ENCODE data around the gene TVP23A.
"Not testable (repeated sequence)": the region's sequence is repeated elsewhere in the genome, so short reads cannot be mapped to it uniquely, and the experiment has no call there.

Gene TVP23A

DNA sequence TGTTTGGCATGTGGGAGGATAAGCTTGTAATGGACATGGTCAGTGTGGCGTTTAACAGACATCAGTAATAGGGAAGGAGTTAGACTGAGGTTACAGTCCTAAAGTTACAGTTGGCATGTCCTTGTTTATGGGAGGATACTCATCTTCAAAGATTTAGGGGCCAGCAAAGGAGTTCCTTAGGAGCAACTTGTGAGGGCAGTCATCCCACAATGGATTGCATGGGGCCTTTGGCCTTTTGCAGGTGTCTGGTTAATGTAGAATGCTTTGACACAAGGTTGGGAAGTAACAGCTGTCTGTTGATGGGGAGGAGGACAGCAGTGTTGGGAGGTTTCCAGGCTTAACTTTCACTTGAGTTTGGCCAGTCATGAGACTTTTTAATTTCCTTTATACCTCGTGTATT, 72.8 kb downstream of the TVP23A start:
- DNase-seq (ENCODE audit: low read depth in 2 of 2): no peak

- DNase-seq (ENCODE audit: low read depth in 2 of 2): no peak
Observed at GRCh38 chr16:10744370-10745030, 74.1 kb downstream of the TVP23A start.

GRCh38 chr16:10743610-10744369, 74.8 kb downstream of the TVP23A start, which contains the start of gene NUBP1:
NUBP1 (plus strand) TSS chr16:10743842; CDS start chr16:10743864, 22 bp downstream.
- peak; percentile 96 to 97 for DNase-seq (ENCODE audit: low read depth in 2 of 2)

DNA sequence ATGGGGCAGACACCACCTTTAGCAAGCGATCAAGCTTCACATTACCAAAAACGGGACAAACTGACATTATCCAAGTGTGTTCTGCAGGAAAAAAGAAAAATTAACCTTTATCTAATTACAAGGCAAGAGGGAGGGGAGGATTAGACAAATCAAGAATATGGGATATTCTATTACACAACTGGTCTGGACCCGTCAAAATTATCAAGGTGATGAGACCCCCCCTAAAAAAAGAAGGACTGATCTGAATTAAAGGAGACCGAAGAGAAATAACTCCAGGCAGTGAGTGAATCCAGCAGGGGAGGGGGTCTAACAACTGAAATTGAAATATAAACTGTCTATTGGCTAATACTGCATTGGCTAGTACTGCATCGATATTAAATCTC, 75.4 kb downstream of the TVP23A start:
- no peak for DNase-seq (ENCODE audit: low read depth in 2 of 2)

DNA sequence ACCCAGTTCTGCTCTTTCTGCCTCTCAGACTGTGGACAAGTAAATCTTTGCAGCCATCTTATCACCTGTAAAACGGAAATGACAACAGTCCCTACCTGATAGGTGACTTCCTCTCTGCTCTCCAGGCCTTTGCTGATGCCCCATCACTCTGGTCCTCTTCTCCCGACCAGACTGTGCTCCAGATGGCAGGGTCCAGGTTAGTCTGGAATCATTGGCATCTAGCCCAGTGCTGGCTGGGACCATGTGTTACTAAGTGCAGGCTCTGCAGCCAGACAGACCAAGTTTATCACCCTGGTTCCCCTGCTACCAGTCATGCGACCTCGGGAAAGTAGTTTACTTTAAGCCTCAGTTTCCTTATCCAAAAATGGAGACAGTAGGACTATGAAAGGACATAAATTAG, 76.8 kb downstream of the TVP23A start:
- DNase-seq (ENCODE audit: low read depth in 2 of 2): no peak

DNA sequence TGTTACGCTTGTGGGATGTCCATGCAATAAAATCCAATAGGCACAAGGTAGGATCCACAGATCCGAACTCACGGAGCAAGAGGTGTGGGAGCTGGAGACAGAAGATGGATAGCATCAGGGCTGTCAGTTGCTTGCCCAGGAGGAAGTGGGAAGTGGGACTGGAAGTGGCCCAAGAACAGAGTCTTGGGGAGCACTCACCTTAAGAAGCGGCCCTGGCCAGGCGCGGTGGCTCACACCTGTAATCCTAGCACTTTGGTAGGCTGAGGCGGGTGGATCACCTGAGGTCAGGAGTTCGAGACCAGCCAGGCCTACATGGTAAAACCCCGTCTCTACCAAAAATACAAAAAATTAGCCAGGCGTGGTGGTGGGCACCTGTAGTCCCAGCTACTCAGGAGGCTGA, 77.3 kb downstream of the TVP23A start:
- not testable (repeated sequence) for DNase-seq (ENCODE audit: low read depth in 2 of 2)

DNA sequence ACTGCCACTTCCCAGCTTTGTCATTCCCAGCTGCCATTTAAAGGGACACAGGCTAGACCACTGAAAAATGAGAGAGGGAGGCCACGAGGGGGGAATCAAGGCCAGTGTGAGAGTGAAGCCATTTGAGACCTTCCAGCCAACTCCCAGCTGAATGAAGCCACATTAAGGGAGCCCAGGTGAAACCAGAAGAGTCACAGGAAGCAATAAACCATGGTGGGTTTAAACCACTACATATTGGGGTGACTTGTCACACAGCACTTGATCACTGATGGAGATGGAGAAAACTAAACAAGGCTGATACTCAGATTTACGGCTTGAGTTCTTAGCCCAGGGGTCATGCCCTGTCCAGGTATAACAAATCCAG, 77.8 kb downstream of the TVP23A start:
- DNase-seq (ENCODE audit: low read depth in 2 of 2): no peak

DNA sequence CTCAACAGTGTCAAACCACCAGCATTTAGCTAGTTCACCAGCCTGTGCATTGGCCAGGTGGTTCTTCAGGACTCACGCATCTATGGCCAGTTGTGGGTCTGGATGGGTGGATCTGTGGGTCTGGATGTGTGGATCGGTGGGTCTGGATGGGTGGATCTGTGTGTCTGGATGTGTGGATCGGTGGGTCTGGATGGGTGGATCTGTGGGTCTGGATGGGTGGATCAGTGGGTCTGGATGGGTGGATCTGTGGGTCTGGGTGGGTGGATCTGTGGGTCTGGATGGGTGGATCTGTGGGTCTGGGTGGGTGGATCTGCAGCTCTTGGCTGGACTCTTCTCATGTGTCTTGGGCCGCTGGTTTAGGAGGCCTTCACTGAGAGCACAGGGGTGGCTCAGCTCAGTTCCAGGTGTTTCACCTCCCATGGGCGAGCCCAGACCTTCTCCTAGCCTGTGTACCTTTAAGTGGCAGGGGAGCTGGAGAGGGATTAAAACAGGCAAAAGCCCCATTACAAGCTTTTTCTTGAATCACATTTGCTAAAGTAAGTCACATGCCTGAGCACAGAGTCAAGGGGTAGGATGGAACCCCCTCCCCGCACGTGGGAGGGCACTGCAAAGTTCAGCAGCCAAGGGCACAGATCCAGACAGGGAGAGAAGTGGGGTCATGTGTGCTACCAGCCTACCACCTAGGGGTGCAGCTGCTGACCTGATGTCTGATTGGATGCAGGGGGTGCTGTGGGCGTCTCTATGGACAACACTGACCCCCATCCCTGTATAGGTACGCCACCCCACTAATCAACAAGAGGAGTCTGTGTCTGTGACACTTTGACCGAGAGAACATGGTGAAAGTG, 78.4 kb downstream of the TVP23A start:
- DNase-seq (ENCODE audit: low read depth in 2 of 2): no peak

GRCh38 chr16:10738231-10739077, 80.1 kb downstream of the TVP23A start:
- DNase-seq (ENCODE audit: low read depth in 2 of 2): peak; percentile 36 to 46

DNA sequence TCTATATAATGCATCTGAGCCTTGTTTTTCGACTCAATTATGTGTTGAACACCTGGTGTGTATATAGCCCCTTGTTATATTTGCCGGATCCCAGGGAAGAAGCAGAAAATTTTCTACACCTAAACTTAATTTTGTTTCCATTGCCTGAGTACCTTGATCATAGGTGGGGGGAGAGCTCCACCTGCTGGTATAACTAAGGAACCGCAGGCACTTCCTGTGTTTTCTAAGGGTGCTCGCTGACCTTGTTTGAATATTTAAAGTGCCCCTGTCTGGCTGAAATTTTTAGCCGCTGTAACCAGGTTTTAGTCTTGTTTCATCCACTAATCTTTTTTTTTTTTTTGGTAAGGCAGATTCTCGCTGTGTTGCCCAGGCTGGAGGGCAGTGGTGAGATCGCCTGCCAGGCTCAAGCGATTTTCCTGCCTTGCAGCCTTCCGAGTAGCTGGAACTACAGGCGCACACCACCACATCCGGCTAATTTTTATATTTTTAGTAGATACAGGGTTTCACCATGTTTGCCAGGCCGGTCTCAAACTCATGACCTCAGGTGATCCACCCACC, 81.4 kb downstream of the TVP23A start:
- DNase-seq (ENCODE audit: low read depth in 2 of 2): peak in 1 of 2 donors; percentile 40

DNA sequence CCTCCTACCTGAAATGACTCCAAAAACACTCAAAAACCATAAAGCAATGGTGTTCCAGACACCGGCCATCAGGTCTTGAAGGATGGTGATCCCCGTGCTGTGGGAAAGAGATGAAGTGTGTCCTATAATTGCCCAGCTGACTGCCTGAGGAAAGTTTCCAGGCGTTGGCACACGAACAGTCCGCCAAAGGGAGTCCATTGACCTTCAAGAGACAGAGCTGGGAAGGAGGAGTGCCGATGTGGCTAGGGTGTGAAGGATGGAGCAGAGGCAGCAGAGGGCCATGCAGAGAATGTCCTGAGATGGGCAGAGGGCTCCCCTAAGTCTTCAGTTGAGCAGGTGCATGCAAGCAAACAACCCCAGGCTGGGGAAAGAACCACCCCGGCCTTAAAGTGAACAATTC, 86.8 kb downstream of the TVP23A start:
- no peak for DNase-seq (ENCODE audit: low read depth in 2 of 2)

GRCh38 chr16:10729104-10730048, 89.2 kb downstream of the TVP23A start:
- no peak for DNase-seq (ENCODE audit: low read depth in 2 of 2)

- DNase-seq (ENCODE audit: low read depth in 2 of 2): no peak
Observed at GRCh38 chr16:10728003-10728887, 90.3 kb downstream of the TVP23A start.
